ENCODE data around the gene PTF1A.

Gene PTF1A

GRCh38 chr10:23191764-23192711 lies at the start of gene PTF1A:
TSS of gene PTF1A (plus strand) at chr10:23192312. CDS start at chr10:23192531, 219 bp downstream.
- no peak for FAIRE-seq

GRCh38 chr10:23146258-23146657 lies 45.9 kb upstream of the PTF1A start:
- FAIRE-seq: no peak

GRCh38 chr10:23147035-23147434 lies 45.1 kb upstream of the PTF1A start:
- no peak for FAIRE-seq

GRCh38 chr10:23148214-23148613 lies 43.9 kb upstream of the PTF1A start:
- no peak for FAIRE-seq

GRCh38 chr10:23150091-23150490 lies 42.0 kb upstream of the PTF1A start:
- no peak for FAIRE-seq

GRCh38 chr10:23150610-23151009 lies 41.5 kb upstream of the PTF1A start:
- FAIRE-seq: no peak

- FAIRE-seq: no peak
These were observed 41.0 kb upstream of the PTF1A start for GRCh38 chr10:23151071-23151470.

GRCh38 chr10:23155169-23155568 lies 36.9 kb upstream of the PTF1A start:
- FAIRE-seq: no peak

- FAIRE-seq: no peak
These were observed 35.5 kb upstream of the PTF1A start for GRCh38 chr10:23156447-23157150.

GRCh38 chr10:23157239-23157681 lies 34.9 kb upstream of the PTF1A start:
- FAIRE-seq: no peak

GRCh38 chr10:23157691-23158369 lies 34.3 kb upstream of the PTF1A start:
- no peak for FAIRE-seq

- FAIRE-seq: no peak
These were observed 33.7 kb upstream of the PTF1A start for GRCh38 chr10:23158370-23158769.

GRCh38 chr10:23171232-23171876 lies 20.8 kb upstream of the PTF1A start:
- no peak for FAIRE-seq

GRCh38 chr10:23172429-23173213 lies 19.5 kb upstream of the PTF1A start:
- FAIRE-seq: no peak

GRCh38 chr10:23173214-23174073 lies 18.7 kb upstream of the PTF1A start:
- FAIRE-seq: no peak

- FAIRE-seq: no peak
These were observed 17.8 kb upstream of the PTF1A start for GRCh38 chr10:23174074-23174976.

- no peak for FAIRE-seq
These were observed 17.1 kb upstream of the PTF1A start for GRCh38 chr10:23174977-23175512.

GRCh38 chr10:23186178-23186577 lies 5.9 kb upstream of the PTF1A start:
- no peak for FAIRE-seq

GRCh38 chr10:23186697-23187096 lies 5.4 kb upstream of the PTF1A start:
- FAIRE-seq: no peak

All from endometrium (tissue), 2 donors.